ENCODE measurements around the gene PSMB4.

DNA sequence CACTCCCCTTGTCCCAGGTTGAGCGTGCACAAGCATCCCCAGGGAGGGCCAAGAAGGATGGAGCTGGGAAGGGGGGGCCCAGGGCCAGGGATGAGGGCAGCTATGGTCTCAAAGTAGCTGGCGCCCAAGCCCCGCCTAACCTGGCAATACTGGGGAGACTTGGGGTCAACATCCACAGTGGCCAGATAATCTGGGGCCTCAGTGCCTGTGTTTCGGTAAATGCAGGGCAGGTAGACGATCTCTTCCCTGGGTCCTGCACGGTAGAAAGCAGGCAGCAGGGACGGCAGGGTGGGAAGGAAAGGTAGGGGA, 30.1 kb upstream of the PSMB4 start:
- no peak for TF ChIP-seq YY1 (IDR thresholded peaks at IDR 0.05; ENCODE audit: insufficient read depth, insufficient read length)
- TF ChIP-seq ZNF274 (IDR thresholded peaks at IDR 0.05; ENCODE audit: low read depth, low read length): no peak
- TF ChIP-seq SUZ12 (IDR thresholded peaks at IDR 0.05; ENCODE audit: extremely low read depth, insufficient read depth, insufficient read length): no peak
